Measurements from ENCODE around the gene CHD2.

The CHD2 gene

DNA sequence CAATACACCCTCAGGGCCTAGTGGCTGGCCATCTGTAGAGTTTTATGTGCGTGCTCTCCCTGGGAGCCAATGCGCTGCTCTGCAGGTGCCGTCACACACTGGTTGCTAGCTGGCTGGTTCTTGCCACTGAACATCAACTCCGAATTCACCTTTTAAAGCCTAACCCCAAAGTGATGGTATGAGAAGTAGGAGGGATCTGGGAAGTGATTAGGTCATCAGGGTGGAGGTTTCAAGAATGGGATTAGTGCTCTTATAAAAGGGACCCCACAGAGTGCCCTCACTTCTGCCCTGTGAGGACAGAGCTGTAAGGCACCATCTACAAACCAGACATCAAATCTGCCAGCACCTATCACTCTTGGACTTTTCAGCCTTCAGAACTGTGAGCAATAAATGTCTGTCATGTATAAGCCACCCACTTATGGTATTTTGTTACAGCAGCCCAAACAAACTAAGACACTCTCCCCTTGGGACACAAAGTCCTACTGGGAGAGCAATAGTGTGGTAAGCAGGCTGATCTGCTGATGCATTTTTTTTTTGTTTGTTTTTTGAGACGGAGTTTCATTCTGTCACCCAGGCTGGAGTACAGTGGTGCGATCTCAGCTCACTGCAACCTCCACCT is 168.6 kb downstream of the CHD2 start:
- DNase-seq (ENCODE audit: low spot score): no peak

DNA sequence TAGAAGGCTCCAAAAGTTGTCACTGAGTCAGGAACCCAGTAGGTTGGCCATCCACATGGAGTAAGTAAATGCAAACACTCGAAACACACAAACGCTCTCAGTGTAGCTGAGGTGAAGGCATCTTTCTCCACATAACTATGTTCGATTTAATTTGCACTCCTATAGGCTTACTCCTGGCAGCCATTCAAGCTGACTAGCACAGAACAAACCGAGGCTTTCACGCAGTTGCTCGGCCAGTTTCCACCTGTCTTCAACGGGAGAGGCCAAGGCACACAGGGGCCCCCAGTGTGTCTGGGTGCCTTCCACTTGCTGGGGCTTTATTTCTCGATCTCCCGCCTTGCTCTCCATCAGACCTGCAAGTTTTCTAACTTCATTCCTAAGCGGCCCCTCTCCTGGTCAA is 170.0 kb downstream of the CHD2 start:
- no peak for DNase-seq (ENCODE audit: low spot score)

DNA sequence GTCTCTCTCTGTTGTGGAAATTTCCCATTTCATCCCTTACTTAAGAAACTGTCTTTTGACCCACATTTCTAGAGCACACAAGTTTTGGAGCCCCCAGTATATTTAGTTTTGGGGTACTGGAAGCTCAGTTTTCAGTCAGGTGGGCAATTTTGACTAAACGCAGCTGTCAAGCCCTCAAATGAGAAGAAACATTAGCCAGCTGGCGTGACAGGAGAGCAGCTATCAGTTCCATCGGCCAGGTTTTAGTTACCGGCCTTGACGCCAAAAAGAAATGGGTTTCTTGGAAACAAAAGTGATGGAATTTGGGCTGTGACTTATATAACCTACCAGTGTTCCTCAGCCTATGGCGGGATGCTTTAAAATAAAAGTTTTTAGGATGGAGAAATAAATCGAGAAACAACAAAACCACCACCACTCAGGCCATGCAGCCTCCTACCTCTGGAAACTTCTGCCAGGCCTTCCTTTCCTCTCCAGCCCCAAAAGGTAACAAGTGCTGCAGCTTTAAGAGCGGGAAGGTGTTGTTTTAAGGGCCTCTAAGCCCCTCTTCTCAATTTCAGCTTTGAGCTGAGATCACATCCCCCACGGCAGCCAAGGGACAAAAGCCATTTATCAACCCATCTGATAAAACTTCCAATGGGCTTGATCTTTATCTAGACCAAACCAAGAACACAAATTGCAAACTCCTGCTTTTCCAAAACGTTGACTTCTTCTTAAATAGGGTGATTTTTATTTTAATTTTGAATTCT is 170.6 kb downstream of the CHD2 start:
- no peak for DNase-seq (ENCODE audit: low spot score)

GRCh38 chr15:93071469-93071936 is 171.4 kb downstream of the CHD2 start:
- DNase-seq (ENCODE audit: low spot score): no peak

GRCh38 chr15:93072011-93072410 is 171.9 kb downstream of the CHD2 start:
- DNase-seq (ENCODE audit: low spot score): no peak

GRCh38 chr15:93072411-93073394 is 172.6 kb downstream of the CHD2 start:
- DNase-seq (ENCODE audit: low spot score): no peak

- DNase-seq (ENCODE audit: low spot score): no peak
Observed at GRCh38 chr15:93073465-93073952, 173.4 kb downstream of the CHD2 start.

DNA sequence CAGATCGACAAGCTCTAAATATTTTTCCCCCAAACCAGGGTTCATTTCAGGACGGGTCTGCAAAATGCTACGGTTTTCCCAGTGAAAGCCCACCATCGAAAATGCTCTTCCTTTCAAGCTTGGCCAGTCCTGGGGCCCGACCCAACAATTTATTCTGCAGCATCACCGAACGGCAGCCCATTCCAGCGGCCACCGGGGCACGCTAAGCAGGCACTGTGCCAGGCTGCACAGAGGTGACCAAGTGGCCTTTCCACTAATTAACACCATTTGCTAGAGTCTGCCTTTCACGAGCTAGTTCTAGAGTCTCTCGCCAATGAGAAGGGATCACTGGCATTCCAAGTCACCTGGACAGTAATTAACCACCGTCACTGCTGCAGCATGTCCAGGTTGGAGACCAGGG is 174.5 kb downstream of the CHD2 start:
- DNase-seq (ENCODE audit: low spot score): no peak

GRCh38 chr15:93076217-93076616 is 176.1 kb downstream of the CHD2 start:
- no peak for DNase-seq (ENCODE audit: low spot score)

- DNase-seq (ENCODE audit: low spot score): no peak
Observed at GRCh38 chr15:93076875-93077274, 176.8 kb downstream of the CHD2 start.

Measured in CD4-positive, alpha-beta T cell treated with Interleukin-15 for 4 hours (primary cell).